H9 (cell line): Measurements from ENCODE around the gene SNAP47. TPM values are rescaled to one million over a fixed set of nuclear protein-coding genes. Genes with fewer than 3 reads are reported as not detected.

Experiments
- DNase-seq: peaks from one replicate; pipeline ENCODE4 v3.0.0-alpha.2; 2017
- H2AFZ ChIP-seq: one replicate; pipeline ENCODE4 v1.6.1; 2013; ENCODE audit warnings: mild to moderate bottlenecking, low read length, control low read depth, moderate library complexity
- H2AK5ac ChIP-seq: 2 replicates; pipeline ENCODE4 v1.6.1; 2013; ENCODE audit warnings: low read length, control low read depth, mixed read lengths; ENCODE audit not compliant: insufficient read length
- H2BK120ac ChIP-seq: one replicate; pipeline ENCODE4 v1.6.1; 2013; ENCODE audit warnings: low read depth, mild to moderate bottlenecking, low read length, control low read depth, inconsistent platforms; ENCODE audit not compliant: poor library complexity, severe bottlenecking
- H2BK12ac ChIP-seq: 2 replicates; pipeline ENCODE4 v1.6.1; 2013; ENCODE audit warnings: low read length, control low read depth, mixed read lengths, low read depth; ENCODE audit not compliant: insufficient read length
- H2BK15ac ChIP-seq: 2 replicates; pipeline ENCODE4 v1.6.1; 2013; ENCODE audit warnings: low read depth, low read length, control low read depth
- H2BK20ac ChIP-seq: one replicate; pipeline ENCODE4 v1.6.1; 2013; ENCODE audit warnings: low read depth, mild to moderate bottlenecking, low read length, control low read depth, inconsistent platforms; ENCODE audit not compliant: poor library complexity, severe bottlenecking
- H2BK5ac ChIP-seq: 2 replicates; pipeline ENCODE4 v1.6.1; 2013; ENCODE audit warnings: low read length, control low read depth, mixed read lengths; ENCODE audit not compliant: insufficient read length
- H3K14ac ChIP-seq: 2 replicates; pipeline ENCODE4 v1.6.1; 2013; ENCODE audit warnings: low read length, control low read depth; ENCODE audit not compliant: insufficient read depth
- H3K18ac ChIP-seq: 2 replicates; pipeline ENCODE4 v1.6.1; 2013; ENCODE audit warnings: low read depth, mild to moderate bottlenecking, mixed read lengths, low read length, control low read depth; ENCODE audit not compliant: insufficient read length
- H3K23ac ChIP-seq: 2 replicates; pipeline ENCODE4 v1.6.1; 2013; ENCODE audit warnings: low read length, control low read depth, mixed read lengths, low read depth; ENCODE audit not compliant: insufficient read length
- H3K23me2 ChIP-seq: 2 replicates; pipeline ENCODE4 v1.6.1; 2013; ENCODE audit warnings: low read depth, mild to moderate bottlenecking, mixed read lengths, low read length, control low read depth; ENCODE audit not compliant: insufficient read length, poor library complexity, severe bottlenecking
- H3K27ac ChIP-seq: 2 replicates; pipeline ENCODE4 v1.5.1; 2013; ENCODE audit warnings: low read length, control low read depth, mixed read lengths, low read depth; ENCODE audit not compliant: insufficient read length
- H3K27me3 ChIP-seq: 2 replicates; pipeline ENCODE4 v1.6.1; 2013; ENCODE audit warnings: low read length, control low read depth, inconsistent platforms; ENCODE audit not compliant: insufficient read depth
- H3K4ac ChIP-seq: 2 replicates; pipeline ENCODE4 v1.6.1; 2013; ENCODE audit warnings: low read depth, mild to moderate bottlenecking, control low read depth, inconsistent platforms, low read length, moderate library complexity
- H3K4me1 ChIP-seq: 2 replicates; pipeline ENCODE4 v1.6.1; 2013; ENCODE audit warnings: low read length, control low read depth, inconsistent platforms; ENCODE audit not compliant: insufficient read depth
- H3K4me2 ChIP-seq: 2 replicates; pipeline ENCODE4 v1.6.1; 2013; ENCODE audit warnings: low read length, control low read depth, mixed read lengths; ENCODE audit not compliant: insufficient read length, insufficient read depth
- H3K56ac ChIP-seq: 2 replicates; pipeline ENCODE4 v1.6.1; 2013; ENCODE audit warnings: low read depth, mild to moderate bottlenecking, mixed read lengths, low read length, control low read depth; ENCODE audit not compliant: insufficient read length
- H3K79me1 ChIP-seq: 2 replicates; pipeline ENCODE4 v1.6.1; 2013; ENCODE audit warnings: low read depth, mild to moderate bottlenecking, moderate library complexity, low read length, control low read depth, inconsistent platforms; ENCODE audit not compliant: insufficient read depth, poor library complexity, severe bottlenecking
- H3K79me2 ChIP-seq: 2 replicates; pipeline ENCODE4 v1.6.1; 2013; ENCODE audit warnings: low read length, control low read depth, inconsistent platforms; ENCODE audit not compliant: insufficient read depth
- H3K9ac ChIP-seq: 2 replicates; pipeline ENCODE4 v1.6.1; 2013; ENCODE audit warnings: low read length, control low read depth, mixed read lengths; ENCODE audit not compliant: insufficient read length; ENCODE audit errors: extremely low read depth
- H3K9me3 ChIP-seq: one replicate; pipeline ENCODE4 v1.6.1; 2013; ENCODE audit warnings: low read depth, low read length, inconsistent platforms; ENCODE audit not compliant: control insufficient read depth
- H3T11ph ChIP-seq: one replicate; pipeline ENCODE4 v1.6.1; 2013; ENCODE audit warnings: mild to moderate bottlenecking, low read length, control low read depth, inconsistent platforms
- H4K20me1 ChIP-seq: one replicate; pipeline ENCODE4 v1.6.1; 2013; ENCODE audit not compliant: control insufficient read depth, insufficient read length, insufficient read depth
- H4K5ac ChIP-seq: 2 replicates; pipeline ENCODE4 v1.6.1; 2013; ENCODE audit warnings: low read depth, mild to moderate bottlenecking, mixed read lengths, low read length, control low read depth; ENCODE audit not compliant: insufficient read length
- H4K8ac ChIP-seq: replicated peaks from 2 replicates; pipeline ENCODE4 v1.6.1; 2013; ENCODE audit warnings: low read length, control low read depth, mixed read lengths, low read depth; ENCODE audit not compliant: insufficient read length
- H4K91ac ChIP-seq: 2 replicates; pipeline ENCODE4 v1.6.1; 2013; ENCODE audit warnings: low read depth, mild to moderate bottlenecking, moderate library complexity, mixed read lengths, low read length, control low read depth; ENCODE audit not compliant: insufficient read length
- H3K27ac Mint-ChIP-seq, 3 experiments: 2 replicates in 2 of 3; 3 replicates in 1 of 3; pipeline ENCODE4 v1.8.0; 2020 to 2021; ENCODE audit warnings: mixed read lengths in 3 of 3, mild to moderate bottlenecking in 1 of 3, moderate library complexity in 1 of 3
- H3K27me3 Mint-ChIP-seq: 2 replicates; pipeline ENCODE4 v1.8.0; 2021; ENCODE audit warnings: low read depth, mild to moderate bottlenecking, moderate library complexity, mixed read lengths
- H3K36me3 Mint-ChIP-seq, 3 experiments: 2 replicates in 2 of 3; 3 replicates in 1 of 3; pipeline ENCODE4 v1.8.0; 2020 to 2021; ENCODE audit warnings: low read depth in 3 of 3, mixed read lengths in 3 of 3; ENCODE audit not compliant: insufficient read depth in 1 of 3
- H3K4me1 Mint-ChIP-seq, 2 experiments: 2 replicates each; pipeline ENCODE4 v1.8.0; 2020; ENCODE audit warnings: mixed read lengths in 2 of 2
- H3K4me3 Mint-ChIP-seq, 2 experiments: 2 replicates in 1 of 2; 3 replicates in 1 of 2; pipeline ENCODE4 v1.8.0; 2020 to 2021; ENCODE audit warnings: mild to moderate bottlenecking in 2 of 2, mixed read lengths in 2 of 2, moderate library complexity in 1 of 2
- H3K9me3 Mint-ChIP-seq, 2 experiments: 2 replicates in 1 of 2; 3 replicates in 1 of 2; pipeline ENCODE4 v1.8.0; 2020; ENCODE audit warnings: mild to moderate bottlenecking in 2 of 2, mixed read lengths in 2 of 2, moderate library complexity in 1 of 2
- WGBS: extraction: QIAGEN DNeasy Blood & Tissue Kit; methylation state at CpG from one replicate; pipeline ENCODE4 v1.1.7; 2013; ENCODE audit warnings: missing lambda C conversion rate, low lambda C conversion rate, mixed read lengths; ENCODE audit not compliant: insufficient read length; ENCODE audit errors: extremely low coverage; 5-methylcytosine and 5-hydroxymethylcytosine counted together
- total RNA-seq: library from RNA; stranded (reverse); gene quantifications from 2 replicates; pipeline ENCODE4 v1.2.1, GENCODE V29; 2021
- TF ChIP-seq, protein P1 (sequence below): fragments of 200-600 bp; sonication (generic); conservative IDR thresholded peaks from 3 replicates; pipeline ENCODE4 v1.8.0; 2021; ENCODE audit warnings: antibody characterized with exemption, mild to moderate bottlenecking

Gene SNAP47
- total RNA-seq, 1 experiment from 2014 or later = 44.1 TPM

DNA sequence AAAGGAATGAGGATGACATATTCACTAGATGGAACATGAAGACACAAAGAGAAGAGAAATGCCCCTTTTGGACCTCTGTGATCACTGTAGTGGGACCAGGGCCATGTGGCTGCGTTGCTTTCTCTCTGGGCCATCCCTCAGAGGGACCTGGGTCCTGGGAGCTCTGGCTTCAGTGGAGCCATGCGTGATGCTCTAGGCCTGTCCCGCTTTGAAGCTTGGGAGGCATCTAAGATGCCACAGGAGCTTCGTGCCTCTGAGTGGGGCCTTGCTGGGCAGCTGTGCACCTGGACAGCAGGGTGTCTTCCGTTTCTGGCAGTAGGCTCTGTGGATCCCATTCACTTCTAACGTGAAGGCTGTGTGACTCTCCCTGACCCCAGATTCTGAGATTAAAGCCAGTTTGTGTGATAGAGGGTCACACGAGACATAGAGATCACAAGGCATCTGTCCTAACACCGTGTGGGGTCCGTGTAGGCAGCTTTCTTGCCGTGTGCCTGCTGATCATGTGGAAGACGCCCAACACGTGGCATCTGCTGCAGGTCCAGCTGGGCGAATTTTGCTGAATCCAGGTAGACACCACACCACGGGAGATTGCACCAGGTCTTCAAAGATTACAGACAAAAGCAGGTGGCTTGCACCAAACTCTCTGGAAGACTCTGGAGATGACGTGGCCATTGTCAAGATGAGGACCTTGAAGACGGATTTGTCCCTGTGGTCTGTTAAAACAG is 63.0 kb downstream of the SNAP47 start:
- H3K9me3 Mint-ChIP-seq = no peaks in the 10 kb centered on the region
- Histone ChIP-seq H3T11ph (no peak overlapping the region), H2BK5ac (no peak overlapping the region), H2BK12ac (no peak overlapping the region), H3K23ac (no peak overlapping the region), H3K4me2 (no peak overlapping the region), H3K56ac (no peak overlapping the region), H2BK20ac (no peak overlapping the region), H2BK15ac (no peak overlapping the region), H3K79me2 (no peaks in the 10 kb centered on the region), H3K9ac (no peak overlapping the region), H4K8ac (no peak overlapping the region), H3K79me1 (no peaks in the 10 kb centered on the region), H4K20me1 (no peaks in the 10 kb centered on the region), H2AK5ac (no peak overlapping the region), H2BK120ac (no peak overlapping the region), H2AFZ (no peak overlapping the region), H3K14ac (no peak overlapping the region; the same call in 1 of the 2 replicates), H3K4ac (no peak overlapping the region), H4K5ac (no peak overlapping the region), H3K27me3 (no peaks in the 10 kb centered on the region), H3K23me2 (no peaks in the 10 kb centered on the region), H3K9me3 (no peaks in the 10 kb centered on the region), H3K27ac (no peak overlapping the region), H4K91ac (no peak overlapping the region), H3K4me1 (no peaks in the 10 kb centered on the region), H3K18ac (no peak overlapping the region)
- no peaks in the 10 kb centered on the region for H3K36me3 Mint-ChIP-seq
- peaks cover 8 to 15% of the 10 kb centered on the region in 2 experiments for H3K4me1 Mint-ChIP-seq
- WGBS = no CpG with 5 or more reads among the region's 16 CpGs
- DNase-seq = no peak
- H3K27me3 Mint-ChIP-seq = peaks cover 24% of the 10 kb centered on the region
- H3K27ac Mint-ChIP-seq = no peak overlapping the region
- TF ChIP-seq, protein P1, sequence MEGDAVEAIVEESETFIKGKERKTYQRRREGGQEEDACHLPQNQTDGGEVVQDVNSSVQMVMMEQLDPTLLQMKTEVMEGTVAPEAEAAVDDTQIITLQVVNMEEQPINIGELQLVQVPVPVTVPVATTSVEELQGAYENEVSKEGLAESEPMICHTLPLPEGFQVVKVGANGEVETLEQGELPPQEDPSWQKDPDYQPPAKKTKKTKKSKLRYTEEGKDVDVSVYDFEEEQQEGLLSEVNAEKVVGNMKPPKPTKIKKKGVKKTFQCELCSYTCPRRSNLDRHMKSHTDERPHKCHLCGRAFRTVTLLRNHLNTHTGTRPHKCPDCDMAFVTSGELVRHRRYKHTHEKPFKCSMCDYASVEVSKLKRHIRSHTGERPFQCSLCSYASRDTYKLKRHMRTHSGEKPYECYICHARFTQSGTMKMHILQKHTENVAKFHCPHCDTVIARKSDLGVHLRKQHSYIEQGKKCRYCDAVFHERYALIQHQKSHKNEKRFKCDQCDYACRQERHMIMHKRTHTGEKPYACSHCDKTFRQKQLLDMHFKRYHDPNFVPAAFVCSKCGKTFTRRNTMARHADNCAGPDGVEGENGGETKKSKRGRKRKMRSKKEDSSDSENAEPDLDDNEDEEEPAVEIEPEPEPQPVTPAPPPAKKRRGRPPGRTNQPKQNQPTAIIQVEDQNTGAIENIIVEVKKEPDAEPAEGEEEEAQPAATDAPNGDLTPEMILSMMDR = no peak
- no peak overlapping the region for H3K4me3 Mint-ChIP-seq
